Suppressor macrophage treated with lipopolysaccharide for 1 hour (primary cell): ENCODE results near the gene SERPINB5.
A peak's percentile ranks its signal among the peaks of the same experiment; 100 is the strongest.
"Not testable (repeated sequence)": the region's sequence is repeated elsewhere in the genome, so short reads cannot be mapped to it uniquely, and the experiment has no call there.

Source experiments
- DNase-seq, 3 donors: peaks; one replicate each; pipeline ENCODE4 v3.0.0-alpha.2; 2020 to 2022

The SERPINB5 gene

GRCh38 chr18:63476668-63477067, at the start of gene SERPINB5:
TSS of gene SERPINB5 (plus strand) at chr18:63476958. CDS start at chr18:63484429, 7,471 bp downstream.
- DNase-seq, result no peak

- peak in 1 of 3 donors; percentile 20 for DNase-seq
These were observed 49.2 kb upstream of the SERPINB5 start for GRCh38 chr18:63427558-63427957.

- no peak for DNase-seq
These were observed 46.2 kb upstream of the SERPINB5 start for GRCh38 chr18:63430526-63430925.

GRCh38 chr18:63431180-63431579, 45.6 kb upstream of the SERPINB5 start:
- no peak for DNase-seq

GRCh38 chr18:63433334-63433866, 43.4 kb upstream of the SERPINB5 start:
- no peak for DNase-seq

- DNase-seq, result no peak
These were observed 38.6 kb upstream of the SERPINB5 start for GRCh38 chr18:63438181-63438580.

GRCh38 chr18:63439334-63439733, 37.4 kb upstream of the SERPINB5 start:
- peak; percentile 65 to 82 (median 70) for DNase-seq

GRCh38 chr18:63440219-63440618, 36.5 kb upstream of the SERPINB5 start:
- DNase-seq, result peak in 2 of 3 donors; percentile 13 to 24

- DNase-seq, result peak; percentile 75 to 89 (median 86)
These were observed 35.9 kb upstream of the SERPINB5 start for GRCh38 chr18:63440881-63441280.

- DNase-seq, result peak in 1 of 3 donors; percentile 58
These were observed 32.9 kb upstream of the SERPINB5 start for GRCh38 chr18:63443829-63444228.

GRCh38 chr18:63444580-63444979, 32.2 kb upstream of the SERPINB5 start:
- peak; percentile 81 to 96 (median 96) for DNase-seq

- DNase-seq, result no peak
These were observed 31.7 kb upstream of the SERPINB5 start for GRCh38 chr18:63445037-63445436.

- no peak for DNase-seq
These were observed 30.5 kb upstream of the SERPINB5 start for GRCh38 chr18:63446266-63446665.

GRCh38 chr18:63447066-63447465, 29.7 kb upstream of the SERPINB5 start:
- no peak for DNase-seq

GRCh38 chr18:63449426-63449825, 27.3 kb upstream of the SERPINB5 start:
- no peak for DNase-seq

GRCh38 chr18:63451799-63452660, 24.7 kb upstream of the SERPINB5 start:
- DNase-seq, result no peak

GRCh38 chr18:63452751-63453150, 24.0 kb upstream of the SERPINB5 start:
- not testable (repeated sequence) for DNase-seq

- DNase-seq, result no peak
These were observed 22.3 kb upstream of the SERPINB5 start for GRCh38 chr18:63454497-63454896.

- DNase-seq, result no peak
These were observed 18.8 kb upstream of the SERPINB5 start for GRCh38 chr18:63457977-63458376.

- DNase-seq, result no peak
These were observed 16.3 kb upstream of the SERPINB5 start for GRCh38 chr18:63460414-63460813.

- no peak for DNase-seq
These were observed 12.3 kb upstream of the SERPINB5 start for GRCh38 chr18:63464434-63464833.

GRCh38 chr18:63465059-63465458, 11.7 kb upstream of the SERPINB5 start:
- no peak for DNase-seq

GRCh38 chr18:63467699-63468098, 9.1 kb upstream of the SERPINB5 start:
- DNase-seq, result no peak

- DNase-seq, result no peak
These were observed 8.2 kb upstream of the SERPINB5 start for GRCh38 chr18:63468575-63468974.
